ENCODE measurements around the gene CCDC40.

CCDC40 gene

GRCh38 chr17:80119839-80120238, 83.4 kb downstream of the CCDC40 start:
- no peak for TF ChIP-seq CTCF (IDR thresholded peaks at IDR 0.05; ENCODE audit: borderline replicate concordance, insufficient read depth, low read depth, low read length)
- H3K4me3 ChIP-seq (ENCODE audit: low read depth, low read length): no peak overlapping the region

DNA sequence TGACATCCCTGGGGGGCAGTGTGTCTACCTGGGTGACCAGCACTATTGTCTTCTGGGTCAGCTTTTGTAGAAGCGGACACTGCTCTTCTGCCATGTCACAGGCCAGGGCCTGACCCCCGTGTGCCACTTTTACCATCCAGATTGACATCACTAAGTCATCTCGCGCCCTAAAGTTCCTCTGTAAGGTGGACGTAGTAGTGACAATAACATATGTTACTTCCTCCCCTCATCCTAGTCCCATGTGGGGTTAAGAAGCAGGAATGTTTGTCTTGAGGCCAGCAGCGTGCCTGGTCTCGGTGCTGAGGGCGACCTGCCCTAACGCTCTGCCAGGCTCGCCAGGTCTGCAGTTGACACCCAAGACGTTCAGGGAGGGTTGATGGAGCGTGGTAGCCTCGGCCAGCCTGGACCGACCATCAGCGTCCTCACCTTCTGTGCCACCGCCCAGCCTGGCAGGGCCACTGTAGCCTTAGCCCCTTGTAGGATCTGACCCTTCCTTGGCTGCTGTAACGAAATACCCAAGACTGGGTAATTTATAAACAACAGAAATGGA, 85.7 kb downstream of the CCDC40 start:
- TF ChIP-seq CTCF (IDR thresholded peaks at IDR 0.05; ENCODE audit: borderline replicate concordance, insufficient read depth, low read depth, low read length): no peak
- no peak overlapping the region for H3K4me3 ChIP-seq (ENCODE audit: low read depth, low read length)

DNA sequence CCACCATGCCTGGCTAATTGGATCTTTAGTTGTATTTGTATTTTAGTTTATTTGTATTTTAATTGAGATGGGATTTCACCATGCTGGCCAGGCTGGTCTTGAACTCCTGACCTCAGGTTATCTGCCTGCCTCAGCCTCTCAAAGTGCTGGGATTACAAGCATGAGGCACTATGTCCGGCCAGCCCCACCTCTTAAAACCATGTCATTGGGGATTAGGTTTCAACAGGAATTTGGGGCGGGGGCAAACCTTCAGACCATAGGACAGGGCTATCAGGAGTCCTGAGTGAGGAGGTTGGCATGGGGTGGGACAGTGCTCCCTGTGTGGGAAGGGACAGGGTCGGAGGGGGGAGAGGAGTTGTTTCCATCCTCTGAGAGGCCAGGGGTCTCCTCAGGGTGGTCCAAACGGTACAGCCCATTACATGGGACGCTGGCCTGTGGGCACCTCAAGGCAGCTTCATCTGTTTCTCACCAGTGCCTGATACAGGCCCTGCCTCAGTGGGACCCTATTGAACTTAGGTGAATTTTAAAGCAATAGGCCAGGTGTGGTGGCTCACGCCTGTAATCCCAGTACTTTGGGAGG, 86.6 kb downstream of the CCDC40 start:
- no peak overlapping the region for H3K4me3 ChIP-seq (ENCODE audit: low read depth, low read length)
- TF ChIP-seq CTCF (IDR thresholded peaks at IDR 0.05; ENCODE audit: borderline replicate concordance, insufficient read depth, low read depth, low read length): no peak

- H3K4me3 ChIP-seq (ENCODE audit: low read depth, low read length): no peak overlapping the region
- no peak for TF ChIP-seq CTCF (IDR thresholded peaks at IDR 0.05; ENCODE audit: borderline replicate concordance, insufficient read depth, low read depth, low read length)
Observed at GRCh38 chr17:80123791-80124190, 87.3 kb downstream of the CCDC40 start.

DNA sequence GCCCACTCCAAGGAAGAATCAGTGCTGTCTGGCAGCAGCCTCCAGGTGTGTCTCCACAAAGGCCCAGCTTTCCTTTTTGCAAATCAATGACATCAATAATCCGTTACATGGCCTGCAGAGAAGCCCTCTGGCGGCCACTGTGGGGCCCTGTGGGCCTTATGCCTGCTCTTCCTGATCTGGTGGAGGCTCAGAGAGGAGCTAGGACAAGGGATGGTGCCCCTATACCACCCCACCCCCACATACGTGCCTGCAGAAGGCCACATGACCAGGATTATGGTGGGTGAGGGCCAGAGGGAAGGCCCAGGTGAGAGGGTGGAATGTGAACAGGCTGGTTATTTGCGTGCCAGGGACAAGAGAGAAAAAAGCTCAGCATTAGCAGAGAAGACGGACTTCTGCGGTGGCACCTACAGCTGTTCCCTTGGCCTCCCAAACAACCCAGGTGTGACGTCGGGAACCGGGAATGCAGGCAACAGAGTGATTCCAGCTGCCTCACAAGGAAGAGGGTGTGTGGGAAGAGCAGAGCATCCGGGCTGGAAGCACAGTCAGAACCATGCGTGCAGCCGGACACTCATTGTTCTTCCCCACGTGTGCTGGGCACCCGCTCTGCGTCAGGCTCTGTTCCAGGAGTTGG, 88.0 kb downstream of the CCDC40 start:
- peak; percentile 36; the same call in 1 of the 2 replicates for TF ChIP-seq CTCF (IDR thresholded peaks at IDR 0.05; ENCODE audit: borderline replicate concordance, insufficient read depth, low read depth, low read length)
- H3K4me3 ChIP-seq (ENCODE audit: low read depth, low read length): no peak overlapping the region

- TF ChIP-seq CTCF (IDR thresholded peaks at IDR 0.05; ENCODE audit: borderline replicate concordance, insufficient read depth, low read depth, low read length): no peak
- no peak overlapping the region for H3K4me3 ChIP-seq (ENCODE audit: low read depth, low read length)
Observed at GRCh38 chr17:80125656-80126448, 89.4 kb downstream of the CCDC40 start.

All from GM12875 (cell line).